Measurements from ENCODE around the gene RGS4.

RGS4 gene

DNA sequence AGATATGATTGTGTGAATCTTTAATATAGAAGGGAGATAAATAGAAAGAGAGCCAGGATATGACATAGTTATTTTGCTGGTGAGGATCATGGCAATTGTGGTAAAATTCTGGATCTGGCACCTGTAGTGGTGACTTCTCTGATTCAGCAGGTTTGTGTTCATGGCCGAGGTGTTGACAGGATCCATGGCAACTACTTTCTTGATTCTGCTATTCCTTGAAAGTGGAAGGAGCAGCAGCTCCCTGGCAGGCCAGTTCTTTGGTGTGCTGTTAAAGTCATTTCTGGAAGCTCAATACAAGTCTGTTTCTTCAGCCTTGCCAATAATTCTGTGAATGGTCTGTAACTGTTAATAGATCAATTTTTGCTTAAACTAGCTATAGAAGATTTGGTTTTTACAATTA lies 33.4 kb downstream of the RGS4 start:
- TF ChIP-seq, protein P1, sequence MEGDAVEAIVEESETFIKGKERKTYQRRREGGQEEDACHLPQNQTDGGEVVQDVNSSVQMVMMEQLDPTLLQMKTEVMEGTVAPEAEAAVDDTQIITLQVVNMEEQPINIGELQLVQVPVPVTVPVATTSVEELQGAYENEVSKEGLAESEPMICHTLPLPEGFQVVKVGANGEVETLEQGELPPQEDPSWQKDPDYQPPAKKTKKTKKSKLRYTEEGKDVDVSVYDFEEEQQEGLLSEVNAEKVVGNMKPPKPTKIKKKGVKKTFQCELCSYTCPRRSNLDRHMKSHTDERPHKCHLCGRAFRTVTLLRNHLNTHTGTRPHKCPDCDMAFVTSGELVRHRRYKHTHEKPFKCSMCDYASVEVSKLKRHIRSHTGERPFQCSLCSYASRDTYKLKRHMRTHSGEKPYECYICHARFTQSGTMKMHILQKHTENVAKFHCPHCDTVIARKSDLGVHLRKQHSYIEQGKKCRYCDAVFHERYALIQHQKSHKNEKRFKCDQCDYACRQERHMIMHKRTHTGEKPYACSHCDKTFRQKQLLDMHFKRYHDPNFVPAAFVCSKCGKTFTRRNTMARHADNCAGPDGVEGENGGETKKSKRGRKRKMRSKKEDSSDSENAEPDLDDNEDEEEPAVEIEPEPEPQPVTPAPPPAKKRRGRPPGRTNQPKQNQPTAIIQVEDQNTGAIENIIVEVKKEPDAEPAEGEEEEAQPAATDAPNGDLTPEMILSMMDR (IDR thresholded peaks at IDR 0.05; ENCODE audit: extremely low read depth, missing control alignments) = no peak
- no peak for DNase-seq (ENCODE audit: low spot score)

DNA sequence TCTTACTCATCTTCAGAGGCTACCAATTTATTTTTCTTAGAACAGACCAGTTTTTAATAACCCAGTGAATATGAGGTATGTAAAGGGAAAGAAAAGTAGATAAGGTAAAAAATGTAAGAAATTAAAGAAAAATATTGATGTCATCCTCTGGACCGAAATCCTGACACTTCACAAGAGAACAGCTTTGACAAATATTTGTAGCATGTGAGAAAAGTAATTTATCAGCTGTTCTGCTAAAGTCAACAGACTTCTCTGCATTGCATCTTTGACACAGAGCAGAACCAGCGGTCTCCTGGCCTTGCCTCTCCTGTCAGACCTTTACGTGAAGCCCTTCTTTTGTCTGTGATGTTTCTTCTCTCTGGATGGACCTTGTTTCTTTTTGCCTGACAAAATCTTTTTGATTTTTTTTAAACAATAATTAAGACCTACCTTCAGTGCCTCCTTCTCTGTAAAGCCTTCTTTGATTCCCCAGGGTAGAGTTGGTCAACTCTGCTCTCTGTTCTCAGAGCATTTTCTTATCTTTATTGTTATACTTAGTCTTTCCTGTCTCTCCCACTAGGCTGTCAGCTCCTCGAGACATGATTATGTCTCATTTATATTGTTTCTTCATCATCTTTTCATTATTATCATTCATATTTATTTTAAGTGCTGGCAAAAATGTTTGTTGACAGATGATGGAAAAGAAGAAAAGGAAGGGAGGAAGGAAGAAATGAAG lies 35.4 kb downstream of the RGS4 start:
- DNase-seq (ENCODE audit: low spot score) = no peak
- TF ChIP-seq, protein P1 (IDR thresholded peaks at IDR 0.05; ENCODE audit: extremely low read depth, missing control alignments) = no peak

DNA sequence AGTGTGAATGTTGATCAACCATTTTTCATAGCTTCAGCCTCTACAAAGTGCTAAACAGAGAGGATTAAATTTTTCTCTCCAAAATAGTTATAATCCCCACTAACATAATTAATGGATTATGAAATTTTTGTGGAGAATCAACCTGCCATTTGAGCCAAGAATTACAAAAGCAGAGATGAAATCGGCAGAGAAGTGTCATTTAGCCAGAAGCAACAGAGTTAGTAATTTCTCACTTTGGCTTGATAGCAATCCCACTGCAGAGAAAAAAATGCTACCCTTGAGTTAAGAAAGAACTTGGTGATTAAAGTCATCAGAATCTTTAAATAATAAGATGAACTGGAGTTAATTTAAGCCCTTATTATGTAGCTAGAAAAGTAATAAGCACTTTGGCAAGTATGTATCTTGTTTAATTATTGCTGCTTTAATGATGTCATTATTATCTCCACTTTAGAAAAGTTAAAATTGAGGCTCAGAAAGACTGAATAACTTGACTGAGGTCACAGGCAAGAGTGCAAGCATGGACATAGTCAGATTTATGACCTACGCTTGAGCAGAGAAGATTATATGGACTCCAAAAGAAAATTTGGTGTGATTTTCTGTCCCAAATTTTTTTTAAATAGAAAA lies 37.3 kb downstream of the RGS4 start:
- TF ChIP-seq, protein P1 (IDR thresholded peaks at IDR 0.05; ENCODE audit: extremely low read depth, missing control alignments) = no peak
- no peak for DNase-seq (ENCODE audit: low spot score)

DNA sequence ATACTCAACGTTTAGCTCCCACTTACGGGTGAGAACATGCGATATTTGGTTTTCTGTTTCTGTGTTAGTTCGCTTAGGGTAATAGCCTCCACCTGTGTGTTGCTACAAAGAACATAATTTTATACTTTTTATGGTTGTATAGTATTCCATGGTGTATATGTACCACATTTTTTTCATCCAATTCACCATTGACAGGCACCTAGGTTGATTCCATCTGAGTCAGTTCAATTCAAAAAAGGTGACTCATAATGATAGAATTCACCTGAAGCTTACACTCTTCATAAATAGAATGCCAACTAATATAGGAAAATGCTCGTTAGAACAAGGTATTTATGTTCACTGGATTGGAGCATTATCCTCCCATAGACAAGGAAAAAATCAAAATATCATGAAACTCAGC lies 38.5 kb downstream of the RGS4 start:
- no peak for DNase-seq (ENCODE audit: low spot score)
- TF ChIP-seq, protein P1 (IDR thresholded peaks at IDR 0.05; ENCODE audit: extremely low read depth, missing control alignments) = no peak

DNA sequence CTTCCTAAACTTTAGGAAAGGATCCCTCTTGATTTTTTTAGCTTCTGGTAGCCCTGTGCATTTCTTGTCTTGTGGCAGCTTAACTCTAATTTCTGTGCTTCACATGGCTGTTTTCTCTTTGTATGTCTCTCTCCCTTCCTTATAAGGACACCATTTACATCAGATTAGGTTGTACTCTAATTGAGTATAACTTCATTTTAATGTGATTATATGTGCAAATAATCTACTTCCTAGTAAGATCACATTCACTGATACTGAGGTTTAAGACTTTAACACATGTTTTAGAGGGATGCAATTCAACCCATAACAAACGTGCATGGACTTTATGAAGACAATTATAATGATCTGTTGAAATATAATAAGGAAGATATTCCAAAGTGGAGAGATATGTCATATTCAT lies 46.7 kb downstream of the RGS4 start:
- TF ChIP-seq, protein P1 (IDR thresholded peaks at IDR 0.05; ENCODE audit: extremely low read depth, missing control alignments) = no peak
- no peak for DNase-seq (ENCODE audit: low spot score)

DNA sequence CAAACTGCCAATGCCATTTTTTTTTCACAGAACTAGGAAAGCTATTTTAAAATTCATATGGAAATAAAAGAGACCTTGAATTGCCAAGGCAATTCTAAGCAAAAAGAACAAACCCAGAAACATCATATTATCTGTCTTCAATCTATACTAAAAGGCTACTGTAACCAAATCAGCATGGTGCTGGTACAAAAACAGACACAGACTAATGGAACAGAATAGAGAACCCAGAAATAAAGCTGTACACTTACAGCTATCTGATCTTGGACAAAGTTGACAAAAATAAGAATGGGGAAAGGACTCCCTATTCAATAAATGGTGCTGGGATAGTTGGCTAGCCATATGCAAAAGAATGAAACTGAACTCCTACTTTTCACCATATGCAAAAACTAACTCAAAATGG lies 50.5 kb downstream of the RGS4 start:
- TF ChIP-seq, protein P1 (IDR thresholded peaks at IDR 0.05; ENCODE audit: extremely low read depth, missing control alignments) = no peak
- no peak for DNase-seq (ENCODE audit: low spot score)

DNA sequence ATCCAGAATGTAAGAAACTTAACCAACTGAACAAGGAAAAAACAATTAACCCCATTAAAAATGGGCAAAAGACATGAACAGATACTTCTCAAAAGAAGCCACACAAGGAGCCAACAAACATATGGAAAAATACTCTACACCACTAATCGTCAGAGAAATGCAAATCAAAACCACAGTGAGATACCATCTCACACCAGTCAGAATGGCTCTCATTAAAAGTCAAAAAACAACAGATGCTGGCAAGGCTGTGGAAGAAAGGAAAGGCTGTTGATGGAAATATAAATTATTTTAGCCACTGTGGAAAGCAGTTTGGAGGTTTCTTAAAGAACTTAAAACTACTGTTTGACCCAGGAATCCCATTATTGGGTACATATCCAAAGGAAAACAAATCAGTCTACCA lies 51.2 kb downstream of the RGS4 start:
- TF ChIP-seq, protein P1 (IDR thresholded peaks at IDR 0.05; ENCODE audit: extremely low read depth, missing control alignments) = no peak
- DNase-seq (ENCODE audit: low spot score) = no peak
